ENCODE data around the gene NRCAM. TPM values are rescaled to one million over a fixed set of nuclear protein-coding genes. Genes with fewer than 3 reads are reported as not detected.
A peak's percentile ranks its signal among the peaks of the same experiment; 100 is the strongest.

The NRCAM gene
- total RNA-seq, 4 donors from 2014 or later: 1.3 to 4.7 (median 2.2) TPM

DNA sequence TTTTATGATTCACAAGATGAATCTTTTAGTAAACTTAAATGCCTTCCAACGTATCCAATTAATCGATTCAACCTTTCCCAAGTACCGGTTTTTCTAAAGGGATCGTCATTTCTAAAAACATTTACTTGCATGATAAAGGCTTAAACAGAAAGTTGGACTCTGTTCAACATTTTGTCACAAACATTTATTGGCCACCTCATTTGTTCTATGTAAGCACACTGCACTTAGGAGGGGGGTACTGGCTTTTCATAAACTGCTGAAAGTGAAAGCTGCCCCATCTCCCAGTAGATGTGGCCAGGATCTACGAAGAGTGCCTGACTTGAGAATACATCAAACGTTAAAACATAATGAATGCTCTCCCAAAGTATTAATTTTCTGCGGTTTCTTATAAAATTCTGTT, 288.8 kb downstream of the NRCAM start:
- H3K27ac ChIP-seq: peak overlapping the region in 2 of 4 donors; percentile 9 to 13
- peaks cover 0 to 7% (median 0%) of the 10 kb centered on the region in 3 donors for H3K4me1 ChIP-seq
- TF ChIP-seq, protein P1, sequence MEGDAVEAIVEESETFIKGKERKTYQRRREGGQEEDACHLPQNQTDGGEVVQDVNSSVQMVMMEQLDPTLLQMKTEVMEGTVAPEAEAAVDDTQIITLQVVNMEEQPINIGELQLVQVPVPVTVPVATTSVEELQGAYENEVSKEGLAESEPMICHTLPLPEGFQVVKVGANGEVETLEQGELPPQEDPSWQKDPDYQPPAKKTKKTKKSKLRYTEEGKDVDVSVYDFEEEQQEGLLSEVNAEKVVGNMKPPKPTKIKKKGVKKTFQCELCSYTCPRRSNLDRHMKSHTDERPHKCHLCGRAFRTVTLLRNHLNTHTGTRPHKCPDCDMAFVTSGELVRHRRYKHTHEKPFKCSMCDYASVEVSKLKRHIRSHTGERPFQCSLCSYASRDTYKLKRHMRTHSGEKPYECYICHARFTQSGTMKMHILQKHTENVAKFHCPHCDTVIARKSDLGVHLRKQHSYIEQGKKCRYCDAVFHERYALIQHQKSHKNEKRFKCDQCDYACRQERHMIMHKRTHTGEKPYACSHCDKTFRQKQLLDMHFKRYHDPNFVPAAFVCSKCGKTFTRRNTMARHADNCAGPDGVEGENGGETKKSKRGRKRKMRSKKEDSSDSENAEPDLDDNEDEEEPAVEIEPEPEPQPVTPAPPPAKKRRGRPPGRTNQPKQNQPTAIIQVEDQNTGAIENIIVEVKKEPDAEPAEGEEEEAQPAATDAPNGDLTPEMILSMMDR (IDR thresholded peaks at IDR 0.05): no peak
- no peak for TF ChIP-seq POLR2AphosphoS5 (IDR thresholded peaks at IDR 0.05)
- no peaks in the 10 kb centered on the region for H3K9me3 ChIP-seq
- no peak for ATAC-seq
- peak overlapping the region; percentile 22 to 28 for H3K4me3 ChIP-seq
- 4 to 17% methylated on average over 7 of the region's 7 CpGs for WGBS, 2 donors (ENCODE audit: low coverage in 1 of 2)
- H3K36me3 ChIP-seq: no peaks in the 10 kb centered on the region
- no peaks in the 10 kb centered on the region for H3K27me3 ChIP-seq

DNA sequence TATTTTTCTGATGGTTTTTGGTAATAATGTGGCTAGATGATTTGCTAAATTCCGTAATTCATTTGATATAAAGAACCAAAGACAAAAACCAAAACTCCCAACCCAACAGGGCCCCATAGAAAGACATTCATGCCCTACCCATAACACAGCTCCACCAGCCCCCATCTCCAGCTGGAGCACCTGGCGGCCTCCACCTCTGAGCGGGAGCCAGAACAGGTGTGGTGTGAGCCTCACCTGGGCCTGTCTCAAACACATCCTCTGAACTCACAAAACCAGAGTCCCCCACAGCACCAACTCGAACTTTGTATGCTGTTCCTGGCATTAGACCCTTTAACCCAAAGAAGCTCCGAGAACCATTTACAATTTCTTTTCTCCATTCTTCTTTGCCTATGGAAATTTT, 289.5 kb downstream of the NRCAM start:
- peaks cover 0 to 7% (median 0%) of the 10 kb centered on the region in 3 donors for H3K4me1 ChIP-seq
- H3K27me3 ChIP-seq: no peaks in the 10 kb centered on the region
- H3K27ac ChIP-seq: no peak overlapping the region
- H3K4me3 ChIP-seq: no peak overlapping the region
- ATAC-seq: no peak
- H3K36me3 ChIP-seq: no peaks in the 10 kb centered on the region
- WGBS, 2 donors (ENCODE audit: low coverage in 1 of 2): 80 to 86% methylated on average over 3 to 5 of the region's 5 CpGs
- no peaks in the 10 kb centered on the region for H3K9me3 ChIP-seq
- no peak for TF ChIP-seq EP300 (IDR thresholded peaks at IDR 0.05)
- TF ChIP-seq POLR2A (IDR thresholded peaks at IDR 0.05): no peak
- TF ChIP-seq, protein P1 (IDR thresholded peaks at IDR 0.05): no peak

DNA sequence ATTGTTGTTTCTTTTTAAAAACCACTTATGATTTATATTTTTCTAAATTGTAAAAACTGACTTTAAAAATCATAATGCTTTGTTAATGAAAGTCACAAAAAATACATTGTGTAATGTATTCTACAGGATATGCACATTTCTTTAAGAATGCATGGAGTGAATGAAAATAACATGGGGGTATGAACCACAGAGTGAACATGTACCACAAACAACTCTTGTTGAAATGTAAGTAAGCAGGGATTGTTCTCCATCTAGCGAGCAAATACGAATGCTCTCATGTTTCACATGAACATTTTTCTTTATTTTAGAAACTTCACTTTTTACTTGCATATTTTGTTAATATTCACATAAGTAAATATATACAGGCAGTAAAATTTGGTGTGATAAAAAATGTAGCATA, 290.5 kb downstream of the NRCAM start:
- ATAC-seq: no peak
- no peak overlapping the region for H3K27ac ChIP-seq
- no peak overlapping the region for H3K4me3 ChIP-seq
- no peaks in the 10 kb centered on the region for H3K27me3 ChIP-seq
- 87 to 90% methylated on average over 2 of the region's 2 CpGs for WGBS, 2 donors (ENCODE audit: low coverage in 1 of 2)
- no peaks in the 10 kb centered on the region for H3K9me3 ChIP-seq
- peaks cover 0 to 7% (median 0%) of the 10 kb centered on the region in 3 donors for H3K4me1 ChIP-seq
- TF ChIP-seq EP300 (IDR thresholded peaks at IDR 0.05): no peak
- TF ChIP-seq, protein P1 (IDR thresholded peaks at IDR 0.05): no peak
- no peak for TF ChIP-seq POLR2AphosphoS5 (IDR thresholded peaks at IDR 0.05)
- TF ChIP-seq POLR2A (IDR thresholded peaks at IDR 0.05): no peak
- no peaks in the 10 kb centered on the region for H3K36me3 ChIP-seq

DNA sequence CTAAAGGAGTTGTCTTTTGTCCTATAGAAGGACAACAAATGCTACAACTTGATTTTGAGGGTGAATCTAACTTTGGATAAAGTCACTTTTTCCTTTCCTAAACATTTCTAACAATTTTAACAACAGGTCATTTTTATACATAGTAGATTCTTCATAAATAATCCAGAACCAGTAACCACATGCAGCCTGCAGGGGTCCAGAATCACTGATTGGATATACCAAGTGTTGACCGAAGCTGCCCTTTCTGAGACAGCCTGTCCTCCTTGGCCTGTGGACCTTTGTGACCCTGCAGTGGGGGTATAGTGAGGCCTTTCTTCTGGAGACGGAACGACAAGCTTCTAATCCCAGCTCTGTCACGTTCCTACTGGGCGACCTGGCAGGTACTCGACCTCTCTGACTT, 291.3 kb downstream of the NRCAM start:
- Histone ChIP-seq H3K9me3 (no peaks in the 10 kb centered on the region), H3K27ac (no peak overlapping the region)

DNA sequence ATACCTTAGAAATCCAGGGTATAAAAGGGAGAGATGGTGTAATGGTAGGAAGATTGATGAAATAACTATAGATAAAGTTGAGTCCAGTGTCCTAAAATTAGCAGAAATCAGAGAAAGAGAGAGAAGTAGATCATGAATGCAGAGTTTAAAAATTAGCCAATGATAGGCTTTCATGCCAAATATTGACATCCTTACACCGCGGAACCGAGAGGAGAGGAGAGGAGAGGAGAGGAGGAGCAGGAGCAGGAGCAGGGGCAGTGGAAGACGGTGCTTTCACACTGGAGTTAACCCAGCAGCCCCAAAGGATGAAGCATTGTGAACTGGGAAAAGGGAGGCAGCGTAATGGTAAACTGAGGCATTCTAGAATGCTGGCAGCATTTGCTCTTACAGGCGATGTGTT, 291.9 kb downstream of the NRCAM start:
- Histone ChIP-seq H3K4me1 (peaks cover 0 to 7% (median 0%) of the 10 kb centered on the region in 3 donors), H3K27me3 (no peaks in the 10 kb centered on the region), H3K36me3 (no peaks in the 10 kb centered on the region), H3K9me3 (no peaks in the 10 kb centered on the region), H3K27ac (no peak overlapping the region), H3K4me3 (no peak overlapping the region)
- ATAC-seq: no peak
- WGBS, 2 donors (ENCODE audit: low coverage in 1 of 2): 72 to 76% methylated on average over 6 of the region's 6 CpGs
- TF ChIP-seq POLR2AphosphoS5 (IDR thresholded peaks at IDR 0.05) (no peak), POLR2A (IDR thresholded peaks at IDR 0.05) (no peak), EP300 (IDR thresholded peaks at IDR 0.05) (no peak)
- TF ChIP-seq, protein P1 (IDR thresholded peaks at IDR 0.05): no peak

More for the DNA sequence above, 291.3 kb downstream of the NRCAM start:
- TF ChIP-seq EP300 (IDR thresholded peaks at IDR 0.05): no peak
- TF ChIP-seq POLR2A (IDR thresholded peaks at IDR 0.05): no peak
- TF ChIP-seq, protein P1 (IDR thresholded peaks at IDR 0.05): no peak
- TF ChIP-seq POLR2AphosphoS5 (IDR thresholded peaks at IDR 0.05): no peak
- Histone ChIP-seq H3K27me3 (no peaks in the 10 kb centered on the region), H3K4me1 (peaks cover 0 to 7% (median 0%) of the 10 kb centered on the region in 3 donors), H3K4me3 (no peak overlapping the region), H3K36me3 (no peaks in the 10 kb centered on the region)
- 65 to 80% methylated on average over 1 to 4 of the region's 6 CpGs for WGBS, 2 donors (ENCODE audit: low coverage in 1 of 2)
- no peak for ATAC-seq

Data from gastroesophageal sphincter (tissue), 4 donors.